Osteocyte (in vitro differentiated cells): Measurements from ENCODE around the gene AKAP1. TPM values are rescaled to one million over a fixed set of nuclear protein-coding genes. Genes with fewer than 3 reads are reported as not detected.

Source experiments
- DNase-seq: peaks from one replicate; pipeline ENCODE4 v3.0.0; 2021; ENCODE audit warnings: mixed read lengths; ENCODE audit not compliant: unreplicated experiment; ENCODE audit errors: extremely low spot score
- H3K27ac Mint-ChIP-seq: one replicate; pipeline ENCODE4 v1.8.0; 2021; ENCODE audit warnings: mild to moderate bottlenecking, mixed read lengths; ENCODE audit not compliant: unreplicated experiment
- H3K27me3 Mint-ChIP-seq: one replicate; pipeline ENCODE4 v1.8.0; 2021; ENCODE audit warnings: mixed read lengths; ENCODE audit not compliant: unreplicated experiment
- H3K36me3 Mint-ChIP-seq: one replicate; pipeline ENCODE4 v1.8.0; 2021; ENCODE audit warnings: mixed read lengths; ENCODE audit not compliant: unreplicated experiment
- H3K4me1 Mint-ChIP-seq: one replicate; pipeline ENCODE4 v1.8.0; 2021; ENCODE audit warnings: mixed read lengths; ENCODE audit not compliant: unreplicated experiment
- H3K4me3 Mint-ChIP-seq: one replicate; pipeline ENCODE4 v1.8.0; 2021; ENCODE audit warnings: mild to moderate bottlenecking, moderate library complexity, mixed read lengths; ENCODE audit not compliant: unreplicated experiment
- H3K9me3 Mint-ChIP-seq: one replicate; pipeline ENCODE4 v1.8.0; 2021; ENCODE audit warnings: mixed read lengths; ENCODE audit not compliant: unreplicated experiment
- total RNA-seq: library from RNA; stranded (reverse); gene quantifications from 2 replicates; pipeline ENCODE4 v1.2.1, GENCODE V29; 2021
- TF ChIP-seq, protein P1 (sequence below): fragments of 200-600 bp; sonication (generic); IDR thresholded peaks from 2 replicates; pipeline ENCODE4 v1.5.0; 2021; ENCODE audit warnings: antibody characterized with exemption, mild to moderate bottlenecking, moderate library complexity

AKAP1 gene
- total RNA-seq, 1 donor from 2014 or later: 16.8 TPM

DNA sequence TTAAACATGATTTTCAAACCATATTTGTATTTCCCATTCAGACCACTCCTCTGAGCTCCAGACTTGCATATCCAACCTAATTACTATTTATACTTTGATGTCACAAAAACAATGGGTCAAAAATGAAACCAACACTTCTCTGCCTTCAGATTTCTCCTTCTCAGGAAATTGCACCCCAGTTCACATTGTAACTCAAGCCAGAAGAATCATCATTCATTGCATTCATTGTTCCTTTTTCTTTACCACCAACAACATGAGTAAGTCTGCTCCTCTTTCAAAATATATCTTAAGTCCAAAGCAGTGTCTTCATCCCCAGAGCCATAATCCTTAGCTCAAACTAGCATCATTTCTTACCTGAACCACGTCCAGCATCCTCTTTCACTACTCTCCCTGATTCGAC is 2.6 kb upstream of the AKAP1 start:
- no peaks in the 10 kb centered on the region for H3K36me3 Mint-ChIP-seq
- H3K4me3 Mint-ChIP-seq: no peak overlapping the region
- TF ChIP-seq, protein P1, sequence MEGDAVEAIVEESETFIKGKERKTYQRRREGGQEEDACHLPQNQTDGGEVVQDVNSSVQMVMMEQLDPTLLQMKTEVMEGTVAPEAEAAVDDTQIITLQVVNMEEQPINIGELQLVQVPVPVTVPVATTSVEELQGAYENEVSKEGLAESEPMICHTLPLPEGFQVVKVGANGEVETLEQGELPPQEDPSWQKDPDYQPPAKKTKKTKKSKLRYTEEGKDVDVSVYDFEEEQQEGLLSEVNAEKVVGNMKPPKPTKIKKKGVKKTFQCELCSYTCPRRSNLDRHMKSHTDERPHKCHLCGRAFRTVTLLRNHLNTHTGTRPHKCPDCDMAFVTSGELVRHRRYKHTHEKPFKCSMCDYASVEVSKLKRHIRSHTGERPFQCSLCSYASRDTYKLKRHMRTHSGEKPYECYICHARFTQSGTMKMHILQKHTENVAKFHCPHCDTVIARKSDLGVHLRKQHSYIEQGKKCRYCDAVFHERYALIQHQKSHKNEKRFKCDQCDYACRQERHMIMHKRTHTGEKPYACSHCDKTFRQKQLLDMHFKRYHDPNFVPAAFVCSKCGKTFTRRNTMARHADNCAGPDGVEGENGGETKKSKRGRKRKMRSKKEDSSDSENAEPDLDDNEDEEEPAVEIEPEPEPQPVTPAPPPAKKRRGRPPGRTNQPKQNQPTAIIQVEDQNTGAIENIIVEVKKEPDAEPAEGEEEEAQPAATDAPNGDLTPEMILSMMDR: no peak
- no peak overlapping the region for H3K27ac Mint-ChIP-seq
- peaks cover 9% of the 10 kb centered on the region for H3K4me1 Mint-ChIP-seq
- H3K9me3 Mint-ChIP-seq: no peaks in the 10 kb centered on the region
- no peaks in the 10 kb centered on the region for H3K27me3 Mint-ChIP-seq
- DNase-seq: no peak

DNA sequence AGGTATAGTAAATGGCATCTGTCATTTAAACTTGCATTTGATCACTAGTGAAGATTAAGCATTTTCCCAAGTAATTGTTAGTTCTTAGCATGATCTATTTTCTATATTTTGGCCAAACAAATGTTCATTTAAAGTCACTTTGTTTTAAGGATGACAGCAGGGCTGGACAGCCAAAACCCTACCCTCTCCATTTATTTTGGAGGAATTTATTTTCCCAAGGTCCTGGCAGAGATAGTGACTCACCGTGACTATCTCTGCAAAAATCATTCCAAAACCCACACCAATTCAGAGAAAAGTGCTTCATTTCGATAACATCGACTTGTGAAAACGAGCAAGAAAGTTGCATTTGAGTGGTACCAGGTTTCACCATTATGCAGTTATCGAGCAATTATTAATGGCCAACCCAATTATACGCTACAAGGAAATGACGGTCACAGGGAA is 665 bp upstream of the AKAP1 start:
- Mint-ChIP-seq H3K9me3 (no peaks in the 10 kb centered on the region), H3K36me3 (no peaks in the 10 kb centered on the region), H3K4me3 (peak overlapping the region; percentile 86), H3K27me3 (no peaks in the 10 kb centered on the region), H3K4me1 (peaks cover 9% of the 10 kb centered on the region), H3K27ac (peak overlapping the region; percentile 94)
- TF ChIP-seq, protein P1: no peak
- no peak for DNase-seq

DNA sequence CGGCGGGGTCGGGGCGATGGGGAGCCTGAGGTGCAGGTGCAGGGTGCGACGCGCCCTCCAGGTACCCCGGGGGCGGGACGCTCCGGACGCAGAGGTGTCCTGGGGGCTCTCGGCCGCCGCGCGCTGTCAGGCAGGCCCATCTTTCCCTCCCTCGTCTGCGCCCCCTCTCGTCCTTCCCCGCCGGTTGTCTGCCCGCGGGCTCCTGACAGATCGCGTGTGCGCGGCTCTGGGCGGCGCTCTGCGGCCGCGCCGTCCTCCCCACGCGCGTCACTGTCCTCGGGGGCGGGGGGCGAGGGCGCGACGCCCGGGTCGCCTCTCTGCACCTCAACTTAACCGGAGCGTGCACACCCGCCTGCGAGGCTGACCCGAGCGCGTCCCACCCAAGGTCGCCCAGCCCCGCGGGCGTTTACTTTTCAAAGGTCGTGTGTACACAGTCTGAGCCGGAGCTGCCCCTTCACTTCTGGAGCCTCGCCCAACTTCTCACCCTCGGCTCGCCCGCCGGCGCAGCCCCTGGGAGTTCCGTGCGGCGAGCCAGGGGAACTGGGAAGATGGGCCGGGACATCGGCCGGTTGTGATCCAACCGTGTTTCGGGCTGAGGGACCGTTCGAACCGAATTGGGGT is 512 bp downstream of the AKAP1 start:
- Mint-ChIP-seq H3K9me3 (no peaks in the 10 kb centered on the region), H3K4me1 (peaks cover 9% of the 10 kb centered on the region), H3K27ac (peak overlapping the region; percentile 77), H3K4me3 (peak overlapping the region; percentile 81), H3K36me3 (no peaks in the 10 kb centered on the region), H3K27me3 (no peaks in the 10 kb centered on the region)
- no peak for DNase-seq
- TF ChIP-seq, protein P1: peak; percentile 33

DNA sequence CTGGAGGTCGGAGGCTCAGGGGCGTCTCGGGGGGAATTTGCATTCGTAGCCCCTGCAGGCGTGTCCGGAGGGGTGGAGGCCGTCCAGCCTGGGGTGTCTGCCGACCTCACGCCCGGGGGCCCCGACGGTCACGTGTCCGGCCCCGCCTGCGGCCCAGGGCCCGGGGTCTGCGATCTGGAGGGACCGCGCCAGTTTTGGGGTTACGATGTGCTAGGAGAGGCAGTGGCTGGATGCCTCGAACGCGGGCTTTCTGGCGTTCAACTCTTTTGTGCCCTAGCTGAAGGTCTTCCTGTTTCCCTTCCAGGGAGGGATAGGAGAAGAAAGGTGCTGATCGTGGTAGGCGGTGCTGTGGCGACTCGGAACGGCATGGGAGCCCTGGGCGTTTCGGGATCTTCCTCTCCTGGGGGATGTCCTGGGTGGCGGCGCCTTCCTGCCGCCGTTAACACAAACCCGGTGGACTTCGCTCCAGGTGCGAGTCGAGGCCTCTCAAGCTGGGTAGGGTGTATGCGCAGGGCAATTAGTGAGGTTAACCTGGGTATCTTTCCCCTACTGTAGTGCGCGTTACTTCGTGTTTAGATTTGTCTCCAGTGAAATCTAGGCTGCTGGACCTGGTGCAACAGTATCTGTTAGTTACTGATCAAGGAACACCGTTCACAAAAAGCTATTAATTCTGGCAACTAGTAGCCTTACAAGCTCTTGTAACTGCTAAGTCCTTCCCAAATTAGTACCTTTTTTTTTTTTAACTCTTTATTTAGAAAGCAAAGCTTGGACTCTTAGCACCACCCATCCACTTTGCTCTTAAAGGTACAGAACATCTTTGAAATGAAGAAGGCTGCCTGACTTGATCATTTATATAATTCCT is 1.3 kb downstream of the AKAP1 start:
- no peak for DNase-seq
- peak overlapping the region; percentile 81 for H3K4me3 Mint-ChIP-seq
- H3K27me3 Mint-ChIP-seq: no peaks in the 10 kb centered on the region
- H3K4me1 Mint-ChIP-seq: peaks cover 9% of the 10 kb centered on the region
- H3K27ac Mint-ChIP-seq: peak overlapping the region; percentile 77
- TF ChIP-seq, protein P1: no peak
- no peaks in the 10 kb centered on the region for H3K9me3 Mint-ChIP-seq
- no peaks in the 10 kb centered on the region for H3K36me3 Mint-ChIP-seq

DNA sequence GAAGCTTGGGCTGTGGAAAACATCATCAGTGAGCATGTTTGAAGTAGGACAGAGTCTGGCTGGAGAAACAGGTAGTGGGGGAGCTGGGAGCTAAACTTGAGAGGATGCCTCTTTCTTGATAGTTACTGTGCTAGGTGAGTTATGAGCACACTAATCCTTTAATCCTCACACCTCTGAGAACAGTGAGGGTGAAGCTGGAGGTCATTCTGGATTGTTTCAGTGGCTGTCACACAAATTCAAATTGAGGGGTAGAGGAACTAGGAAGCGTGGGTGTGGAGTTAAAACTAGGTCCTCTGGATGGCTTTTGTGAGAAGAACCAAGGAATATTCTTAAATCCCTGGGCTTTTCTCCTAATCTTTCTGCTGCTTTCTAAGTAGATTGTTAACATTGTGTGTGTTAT is 3.3 kb downstream of the AKAP1 start:
- Mint-ChIP-seq H3K36me3 (no peaks in the 10 kb centered on the region), H3K4me1 (peaks cover 19% of the 10 kb centered on the region), H3K9me3 (no peaks in the 10 kb centered on the region), H3K27me3 (no peaks in the 10 kb centered on the region), H3K4me3 (no peak overlapping the region), H3K27ac (no peak overlapping the region)
- TF ChIP-seq, protein P1: no peak
- no peak for DNase-seq
